WTC11 (cell line): Measurements from ENCODE around the gene DUSP22. TPM values are rescaled to one million over a fixed set of nuclear protein-coding genes. Genes with fewer than 3 reads are reported as not detected.

Source experiments
- ATAC-seq: fragments of 200-7000 bp; cut with Tn5 transposase; 2 replicates; pipeline ENCODE4 v1.10.0; 2021; ENCODE audit warnings: mild to moderate bottlenecking, moderate library complexity
- CTCF ChIA-PET: fragments of 300-600 bp; sonication (Branson Sonifier 250); formaldehyde crosslinking; loops from one replicate; lab custom pipeline; 2021; ENCODE audit warnings: antibody characterized with exemption; lab: Charles Lee
- POLR2A ChIA-PET: fragments of 350-600 bp; sonication (Branson Sonifier 250); formaldehyde crosslinking; loops from one replicate; lab custom pipeline; 2021; ENCODE audit warnings: antibody characterized with exemption; lab: Charles Lee
- DNase-seq: peaks from one replicate; pipeline ENCODE4 v3.0.0; 2021; ENCODE audit warnings: low spot score
- H3K27ac Mint-ChIP-seq: 2 replicates; pipeline ENCODE4 v1.8.0; 2021; ENCODE audit warnings: mixed read lengths
- H3K27me3 Mint-ChIP-seq: 2 replicates; pipeline ENCODE4 v1.8.0; 2021; ENCODE audit warnings: low read depth, mild to moderate bottlenecking, moderate library complexity, mixed read lengths
- H3K36me3 Mint-ChIP-seq: 2 replicates; pipeline ENCODE4 v1.8.0; 2021; ENCODE audit warnings: mixed read lengths
- H3K4me1 Mint-ChIP-seq: 2 replicates; pipeline ENCODE4 v1.8.0; 2022; ENCODE audit warnings: mixed read lengths
- H3K4me3 Mint-ChIP-seq: 2 replicates; pipeline ENCODE4 v1.8.0; 2021; ENCODE audit warnings: mild to moderate bottlenecking, moderate library complexity, mixed read lengths
- H3K9me3 Mint-ChIP-seq: 2 replicates; pipeline ENCODE4 v1.8.0; 2021; ENCODE audit warnings: mixed read lengths
- CBFB ChIP-seq: sonication (generic); formaldehyde crosslinking; IDR thresholded peaks from 2 replicates; pipeline ENCODE4 v1.8.1; 2022; ENCODE audit warnings: mild to moderate bottlenecking, low read depth, missing genetic modification reagents
- CREB1 ChIP-seq: sonication (generic); formaldehyde crosslinking; IDR thresholded peaks from 2 replicates; pipeline ENCODE4 v1.8.0; 2023; ENCODE audit warnings: mild to moderate bottlenecking, missing genetic modification reagents
- CREM ChIP-seq: sonication (generic); formaldehyde crosslinking; IDR thresholded peaks from 2 replicates; pipeline ENCODE4 v1.8.1; 2022; ENCODE audit warnings: mild to moderate bottlenecking, missing genetic modification reagents, moderate library complexity
- E2F1 ChIP-seq: sonication (generic); formaldehyde crosslinking; IDR thresholded peaks from 2 replicates; pipeline ENCODE4 v1.8.0; 2022; ENCODE audit warnings: mild to moderate bottlenecking, missing genetic modification reagents
- HMGXB4 ChIP-seq: sonication (generic); formaldehyde crosslinking; IDR thresholded peaks from 2 replicates; pipeline ENCODE4 v1.8.1; 2023; ENCODE audit warnings: mild to moderate bottlenecking, moderate library complexity, missing genetic modification reagents
- IRF2 ChIP-seq: sonication (generic); formaldehyde crosslinking; IDR thresholded peaks from 2 replicates; pipeline ENCODE4 v1.8.0; 2022; ENCODE audit warnings: low read depth, missing genetic modification reagents, borderline replicate concordance
- MYBL2 ChIP-seq: sonication (generic); formaldehyde crosslinking; IDR thresholded peaks from 2 replicates; pipeline ENCODE4 v1.8.1; 2023; ENCODE audit warnings: mild to moderate bottlenecking, moderate library complexity, missing genetic modification reagents
- OVOL2 ChIP-seq: fragments of 250-450 bp; sonication (Bioruptor Pico); IDR thresholded peaks from 2 replicates; pipeline ENCODE4 v1.9.0; 2021; ENCODE audit warnings: mild to moderate bottlenecking, borderline replicate concordance
- SOX15 ChIP-seq: fragments of 250-450 bp; sonication (Bioruptor Pico); IDR thresholded peaks from 2 replicates; pipeline ENCODE4 v1.9.0; 2021; ENCODE audit warnings: mild to moderate bottlenecking
- TEAD1 ChIP-seq: sonication (generic); formaldehyde crosslinking; IDR thresholded peaks from 2 replicates; pipeline ENCODE4 v1.8.0; 2022; ENCODE audit warnings: mild to moderate bottlenecking, missing genetic modification reagents
- TEAD4 ChIP-seq: sonication (generic); formaldehyde crosslinking; IDR thresholded peaks from 2 replicates; pipeline ENCODE4 v1.8.0; 2022; ENCODE audit warnings: mild to moderate bottlenecking, missing genetic modification reagents
- TP53 ChIP-seq: sonication (generic); formaldehyde crosslinking; IDR thresholded peaks from 2 replicates; pipeline ENCODE4 v1.8.1; 2023; ENCODE audit warnings: mild to moderate bottlenecking, missing genetic modification reagents
- USF2 ChIP-seq: sonication (generic); formaldehyde crosslinking; IDR thresholded peaks from 2 replicates; pipeline ENCODE4 v1.8.1; 2023; ENCODE audit warnings: mild to moderate bottlenecking, missing genetic modification reagents, moderate library complexity
- ZBTB21 ChIP-seq: sonication (generic); formaldehyde crosslinking; IDR thresholded peaks from 2 replicates; pipeline ENCODE4 v1.8.1; 2023; ENCODE audit warnings: mild to moderate bottlenecking, missing genetic modification reagents, borderline replicate concordance
- ZNF317 ChIP-seq: sonication (generic); formaldehyde crosslinking; IDR thresholded peaks from 2 replicates; pipeline ENCODE4 v1.8.1; 2023; ENCODE audit warnings: low read depth, mild to moderate bottlenecking, moderate library complexity, missing genetic modification reagents, borderline replicate concordance
- ZNF416 ChIP-seq: fragments of 250-450 bp; sonication (Bioruptor Pico); IDR thresholded peaks from 2 replicates; pipeline ENCODE4 v1.9.0; 2021; ENCODE audit warnings: mild to moderate bottlenecking, inconsistent platforms
- total RNA-seq: library from RNA; stranded (reverse); gene quantifications from 3 replicates; pipeline ENCODE4 v1.2.3, GENCODE V29; 2021
- TF ChIP-seq, protein P1 (sequence below): sonication (generic); formaldehyde crosslinking; IDR thresholded peaks from 2 replicates; pipeline ENCODE4 v1.8.0; 2022; ENCODE audit warnings: missing genetic modification reagents
- TF ChIP-seq, protein P2 (sequence below): sonication (generic); formaldehyde crosslinking; IDR thresholded peaks from 2 replicates; pipeline ENCODE4 v1.8.1; 2022; ENCODE audit warnings: mild to moderate bottlenecking, moderate library complexity, missing genetic modification reagents
- TF ChIP-seq, protein P3 (sequence below): sonication (generic); formaldehyde crosslinking; IDR thresholded peaks from 2 replicates; pipeline ENCODE4 v1.8.1; 2023; ENCODE audit warnings: mild to moderate bottlenecking, missing genetic modification reagents

Gene DUSP22
- total RNA-seq, 1 experiment from 2014 or later, result 38.5 TPM

- Mint-ChIP-seq H3K27me3 (no peaks in the 10 kb centered on the region), H3K4me3 (no peak overlapping the region), H3K4me1 (peaks cover 4% of the 10 kb centered on the region; the same call in 1 of the 2 replicates), H3K36me3 (peaks cover 23% of the 10 kb centered on the region), H3K9me3 (peaks cover 24% of the 10 kb centered on the region), H3K27ac (no peak overlapping the region)
- POLR2A ChIA-PET, result no interaction called here
- TF ChIP-seq, protein P1, sequence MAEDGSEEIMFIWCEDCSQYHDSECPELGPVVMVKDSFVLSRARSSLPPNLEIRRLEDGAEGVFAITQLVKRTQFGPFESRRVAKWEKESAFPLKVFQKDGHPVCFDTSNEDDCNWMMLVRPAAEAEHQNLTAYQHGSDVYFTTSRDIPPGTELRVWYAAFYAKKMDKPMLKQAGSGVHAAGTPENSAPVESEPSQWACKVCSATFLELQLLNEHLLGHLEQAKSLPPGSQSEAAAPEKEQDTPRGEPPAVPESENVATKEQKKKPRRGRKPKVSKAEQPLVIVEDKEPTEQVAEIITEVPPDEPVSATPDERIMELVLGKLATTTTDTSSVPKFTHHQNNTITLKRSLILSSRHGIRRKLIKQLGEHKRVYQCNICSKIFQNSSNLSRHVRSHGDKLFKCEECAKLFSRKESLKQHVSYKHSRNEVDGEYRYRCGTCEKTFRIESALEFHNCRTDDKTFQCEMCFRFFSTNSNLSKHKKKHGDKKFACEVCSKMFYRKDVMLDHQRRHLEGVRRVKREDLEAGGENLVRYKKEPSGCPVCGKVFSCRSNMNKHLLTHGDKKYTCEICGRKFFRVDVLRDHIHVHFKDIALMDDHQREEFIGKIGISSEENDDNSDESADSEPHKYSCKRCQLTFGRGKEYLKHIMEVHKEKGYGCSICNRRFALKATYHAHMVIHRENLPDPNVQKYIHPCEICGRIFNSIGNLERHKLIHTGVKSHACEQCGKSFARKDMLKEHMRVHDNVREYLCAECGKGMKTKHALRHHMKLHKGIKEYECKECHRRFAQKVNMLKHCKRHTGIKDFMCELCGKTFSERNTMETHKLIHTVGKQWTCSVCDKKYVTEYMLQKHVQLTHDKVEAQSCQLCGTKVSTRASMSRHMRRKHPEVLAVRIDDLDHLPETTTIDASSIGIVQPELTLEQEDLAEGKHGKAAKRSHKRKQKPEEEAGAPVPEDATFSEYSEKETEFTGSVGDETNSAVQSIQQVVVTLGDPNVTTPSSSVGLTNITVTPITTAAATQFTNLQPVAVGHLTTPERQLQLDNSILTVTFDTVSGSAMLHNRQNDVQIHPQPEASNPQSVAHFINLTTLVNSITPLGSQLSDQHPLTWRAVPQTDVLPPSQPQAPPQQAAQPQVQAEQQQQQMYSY (CRISPR knock-in tag), result no peak
- TF ChIP-seq E2F1 (CRISPR knock-in tag), result no peak
- no peak for TF ChIP-seq USF2 (CRISPR knock-in tag)
- TF ChIP-seq TP53 (CRISPR knock-in tag), result no peak
- no peak for TF ChIP-seq CREB1 (CRISPR knock-in tag)
- TF ChIP-seq ZNF416, result no peak
- no peak for TF ChIP-seq MYBL2 (CRISPR knock-in tag)
- no peak for TF ChIP-seq CREM (CRISPR knock-in tag)
- TF ChIP-seq IRF2, result no peak
- TF ChIP-seq, protein P2, sequence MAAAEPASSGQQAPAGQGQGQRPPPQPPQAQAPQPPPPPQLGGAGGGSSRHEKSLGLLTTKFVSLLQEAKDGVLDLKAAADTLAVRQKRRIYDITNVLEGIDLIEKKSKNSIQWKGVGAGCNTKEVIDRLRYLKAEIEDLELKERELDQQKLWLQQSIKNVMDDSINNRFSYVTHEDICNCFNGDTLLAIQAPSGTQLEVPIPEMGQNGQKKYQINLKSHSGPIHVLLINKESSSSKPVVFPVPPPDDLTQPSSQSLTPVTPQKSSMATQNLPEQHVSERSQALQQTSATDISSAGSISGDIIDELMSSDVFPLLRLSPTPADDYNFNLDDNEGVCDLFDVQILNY (CRISPR knock-in tag), result no peak
- no peak for TF ChIP-seq ZNF317 (CRISPR knock-in tag)
- TF ChIP-seq TEAD1, result no peak
- TF ChIP-seq SOX15, result no peak
- CTCF ChIA-PET, result interaction anchor here (1.5 kb wide), 1 partner anchor 46 kb away, joined by 3 read pairs; no protein-coding TSS in a partner anchor
- DNase-seq (no peak), ATAC-seq (no peak)
Observed at GRCh38 chr6:304833-305370, 12.6 kb downstream of the DUSP22 start.

- Mint-ChIP-seq H3K27me3 (no peaks in the 10 kb centered on the region; the same call in 1 of the 2 replicates), H3K4me3 (no peak overlapping the region), H3K4me1 (peaks cover 4% of the 10 kb centered on the region; the same call in 1 of the 2 replicates), H3K27ac (no peak overlapping the region), H3K9me3 (peaks cover 28% of the 10 kb centered on the region), H3K36me3 (peaks cover 24% of the 10 kb centered on the region)
- ATAC-seq (no peak), DNase-seq (no peak)
- ChIA-PET POLR2A (no interaction called here), CTCF (interaction anchor here (1.2 to 1.5 kb wide), 2 partner anchors 9 to 46 kb away, joined by 3 read pairs; no protein-coding TSS in a partner anchor)
- TF ChIP-seq, protein P1 (CRISPR knock-in tag), result no peak
- TF ChIP-seq HMGXB4, result no peak
- no peak for TF ChIP-seq CBFB (CRISPR knock-in tag)
- no peak for TF ChIP-seq TEAD4
- TF ChIP-seq ZBTB21 (CRISPR knock-in tag), result no peak
- TF ChIP-seq OVOL2 (CRISPR knock-in tag), result no peak
- TF ChIP-seq, protein P3, sequence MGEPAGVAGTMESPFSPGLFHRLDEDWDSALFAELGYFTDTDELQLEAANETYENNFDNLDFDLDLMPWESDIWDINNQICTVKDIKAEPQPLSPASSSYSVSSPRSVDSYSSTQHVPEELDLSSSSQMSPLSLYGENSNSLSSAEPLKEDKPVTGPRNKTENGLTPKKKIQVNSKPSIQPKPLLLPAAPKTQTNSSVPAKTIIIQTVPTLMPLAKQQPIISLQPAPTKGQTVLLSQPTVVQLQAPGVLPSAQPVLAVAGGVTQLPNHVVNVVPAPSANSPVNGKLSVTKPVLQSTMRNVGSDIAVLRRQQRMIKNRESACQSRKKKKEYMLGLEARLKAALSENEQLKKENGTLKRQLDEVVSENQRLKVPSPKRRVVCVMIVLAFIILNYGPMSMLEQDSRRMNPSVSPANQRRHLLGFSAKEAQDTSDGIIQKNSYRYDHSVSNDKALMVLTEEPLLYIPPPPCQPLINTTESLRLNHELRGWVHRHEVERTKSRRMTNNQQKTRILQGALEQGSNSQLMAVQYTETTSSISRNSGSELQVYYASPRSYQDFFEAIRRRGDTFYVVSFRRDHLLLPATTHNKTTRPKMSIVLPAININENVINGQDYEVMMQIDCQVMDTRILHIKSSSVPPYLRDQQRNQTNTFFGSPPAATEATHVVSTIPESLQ, result no peak
Observed at GRCh38 chr6:305371-306206, 13.3 kb downstream of the DUSP22 start.
